ENCODE results near the gene PNP.

DNA sequence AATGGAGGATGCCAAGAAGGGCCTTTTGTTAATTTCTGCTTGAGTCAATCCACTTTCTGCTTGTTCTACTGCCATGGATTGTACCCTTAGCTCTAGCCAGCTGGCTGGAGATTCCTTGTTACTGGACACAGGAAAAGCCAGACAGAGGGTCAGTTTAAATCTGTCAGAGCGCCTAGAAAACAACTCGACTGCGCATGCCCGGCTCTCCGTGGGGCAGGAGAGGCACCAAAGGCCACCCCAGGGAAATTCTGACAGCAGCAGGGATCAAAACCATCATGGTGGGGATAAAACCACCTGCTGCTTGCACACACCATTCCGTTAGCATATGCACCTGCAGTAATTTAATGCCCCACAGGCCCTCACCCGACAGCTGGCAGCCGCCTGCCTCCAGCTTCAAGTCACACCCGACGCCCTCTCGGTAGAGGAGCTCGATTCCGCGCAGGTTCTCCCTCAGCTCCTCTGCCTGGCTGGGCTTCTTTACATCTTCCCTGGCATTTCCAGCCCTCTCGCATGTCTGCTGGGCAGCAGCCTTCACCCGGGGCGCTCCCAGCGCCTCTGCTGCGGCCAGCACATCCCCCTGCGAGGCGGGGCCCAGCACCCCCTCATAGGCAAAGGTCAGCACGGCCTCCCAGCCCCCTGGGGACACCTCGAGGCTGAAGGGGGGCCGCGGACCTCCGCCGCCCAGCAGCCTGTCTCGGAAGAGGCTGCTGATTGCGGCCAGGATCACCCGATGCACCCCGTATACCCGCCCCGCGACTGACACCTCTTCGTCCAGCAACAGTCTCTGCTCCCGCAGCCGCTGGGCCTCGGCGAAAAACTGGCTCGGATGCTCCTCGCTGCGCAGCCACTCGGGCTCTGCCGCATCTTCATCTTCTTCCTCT is 34.3 kb upstream of the PNP start:
- TF ChIP-seq, protein P1, sequence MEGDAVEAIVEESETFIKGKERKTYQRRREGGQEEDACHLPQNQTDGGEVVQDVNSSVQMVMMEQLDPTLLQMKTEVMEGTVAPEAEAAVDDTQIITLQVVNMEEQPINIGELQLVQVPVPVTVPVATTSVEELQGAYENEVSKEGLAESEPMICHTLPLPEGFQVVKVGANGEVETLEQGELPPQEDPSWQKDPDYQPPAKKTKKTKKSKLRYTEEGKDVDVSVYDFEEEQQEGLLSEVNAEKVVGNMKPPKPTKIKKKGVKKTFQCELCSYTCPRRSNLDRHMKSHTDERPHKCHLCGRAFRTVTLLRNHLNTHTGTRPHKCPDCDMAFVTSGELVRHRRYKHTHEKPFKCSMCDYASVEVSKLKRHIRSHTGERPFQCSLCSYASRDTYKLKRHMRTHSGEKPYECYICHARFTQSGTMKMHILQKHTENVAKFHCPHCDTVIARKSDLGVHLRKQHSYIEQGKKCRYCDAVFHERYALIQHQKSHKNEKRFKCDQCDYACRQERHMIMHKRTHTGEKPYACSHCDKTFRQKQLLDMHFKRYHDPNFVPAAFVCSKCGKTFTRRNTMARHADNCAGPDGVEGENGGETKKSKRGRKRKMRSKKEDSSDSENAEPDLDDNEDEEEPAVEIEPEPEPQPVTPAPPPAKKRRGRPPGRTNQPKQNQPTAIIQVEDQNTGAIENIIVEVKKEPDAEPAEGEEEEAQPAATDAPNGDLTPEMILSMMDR (IDR thresholded peaks at IDR 0.05), result no peak
- TF ChIP-seq POLR2A (IDR thresholded peaks at IDR 0.05), result no peak
